ENCODE results near the gene OR6K2. TPM values are rescaled to one million over a fixed set of nuclear protein-coding genes. Genes with fewer than 3 reads are reported as not detected.
"Not testable (repeated sequence)": the region's sequence is repeated elsewhere in the genome, so short reads cannot be mapped to it uniquely, and the experiment has no call there.

Gene OR6K2, protein sequence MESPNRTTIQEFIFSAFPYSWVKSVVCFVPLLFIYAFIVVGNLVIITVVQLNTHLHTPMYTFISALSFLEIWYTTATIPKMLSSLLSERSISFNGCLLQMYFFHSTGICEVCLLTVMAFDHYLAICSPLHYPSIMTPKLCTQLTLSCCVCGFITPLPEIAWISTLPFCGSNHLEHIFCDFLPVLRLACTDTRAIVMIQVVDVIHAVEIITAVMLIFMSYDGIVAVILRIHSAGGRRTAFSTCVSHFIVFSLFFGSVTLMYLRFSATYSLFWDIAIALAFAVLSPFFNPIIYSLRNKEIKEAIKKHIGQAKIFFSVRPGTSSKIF
- total RNA-seq: not detected
- long read RNA-seq: 0 reads

DNA sequence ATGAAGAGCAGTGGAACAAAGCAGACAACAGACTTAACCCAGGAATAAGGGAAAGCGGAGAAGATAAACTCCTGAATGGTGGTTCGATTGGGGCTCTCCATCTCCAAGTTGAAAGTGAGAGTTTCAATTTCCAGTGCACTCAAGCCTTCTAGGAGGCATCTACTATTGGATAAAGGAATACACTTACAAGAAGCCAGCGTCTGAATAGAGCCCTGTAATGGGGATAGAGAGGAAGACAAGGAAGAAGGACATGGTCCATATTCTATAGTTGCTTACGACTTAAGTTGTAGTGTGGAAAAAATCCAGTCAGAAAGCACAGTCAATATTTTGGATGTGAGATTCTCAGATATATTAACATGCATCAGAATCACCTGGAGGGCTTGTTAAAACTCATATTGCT, at the start of gene OR6K2:
TSS of gene OR6K2 (minus strand) at position 101 of the 400 bp plus-strand sequence. CDS start at position 101, 0 bp downstream.
- intact Hi-C loops (cut with DNase I): no loop called here
- ATAC-seq (ENCODE audit: poor library complexity) (no peak), DNase-seq (no peak)

DNA sequence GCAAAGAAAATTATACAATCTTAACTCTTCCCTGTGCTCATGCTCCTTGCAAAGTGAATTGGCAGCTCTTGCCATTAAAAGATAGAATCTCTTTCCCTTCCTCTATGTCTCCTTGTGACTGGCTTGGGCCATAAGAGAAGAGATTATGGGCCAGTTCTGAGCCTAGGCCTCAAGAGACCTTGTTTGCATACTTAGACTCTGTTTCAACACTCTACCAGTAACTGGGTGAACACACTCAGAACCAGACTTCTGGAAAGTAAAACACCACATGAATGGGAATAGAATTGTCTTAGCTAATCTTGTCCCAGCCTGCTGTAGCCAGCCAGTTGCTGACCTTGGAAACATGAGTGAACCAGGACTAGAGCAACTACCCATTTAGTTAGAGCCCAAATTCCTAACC, 35.4 kb upstream of the OR6K2 start:
- DNase-seq: no peak
- no peak for ATAC-seq (ENCODE audit: poor library complexity)
- intact Hi-C loops (cut with DNase I): no loop called here

DNA sequence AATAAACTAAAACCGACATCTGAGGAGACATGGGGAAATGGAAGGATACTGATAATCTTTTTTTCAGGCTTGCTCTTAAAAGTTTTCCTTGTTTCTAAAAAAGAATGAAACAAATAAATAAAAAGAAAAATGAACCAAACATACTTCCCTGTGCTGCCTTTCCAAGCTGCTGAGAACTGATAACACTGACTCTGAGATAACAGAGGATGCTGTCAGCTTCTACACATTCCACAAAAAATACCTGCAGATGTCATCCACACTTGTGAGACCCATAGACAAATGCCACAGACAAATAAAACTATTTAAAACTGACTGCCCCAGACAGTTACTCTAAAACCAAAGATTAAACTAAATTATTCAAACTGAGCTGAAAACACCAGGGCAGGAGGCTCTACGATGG, 32.1 kb upstream of the OR6K2 start:
- intact Hi-C loops (cut with DNase I): no loop called here
- ATAC-seq (ENCODE audit: poor library complexity) (no peak), DNase-seq (no peak)

DNA sequence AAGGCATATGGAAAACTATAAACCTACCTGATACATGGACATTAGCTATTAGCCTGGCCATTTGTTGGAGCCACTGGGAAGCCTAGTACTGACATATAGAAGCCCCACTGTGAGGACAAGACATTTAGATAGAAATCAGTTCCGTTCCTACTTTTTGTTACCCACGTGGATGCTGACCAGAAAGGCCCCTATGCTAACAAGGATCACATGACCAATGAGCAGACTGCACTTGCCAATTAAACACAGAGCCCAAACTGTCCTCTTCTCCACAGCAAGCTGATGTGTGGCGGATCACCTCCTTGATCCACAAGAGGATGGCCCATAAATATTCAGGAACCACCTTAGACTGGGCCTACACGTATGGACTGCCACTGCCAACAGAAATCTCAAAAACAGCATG, 31.3 kb upstream of the OR6K2 start:
- ATAC-seq (ENCODE audit: poor library complexity) (no peak), DNase-seq (no peak)
- intact Hi-C loops (cut with DNase I): no loop called here

DNA sequence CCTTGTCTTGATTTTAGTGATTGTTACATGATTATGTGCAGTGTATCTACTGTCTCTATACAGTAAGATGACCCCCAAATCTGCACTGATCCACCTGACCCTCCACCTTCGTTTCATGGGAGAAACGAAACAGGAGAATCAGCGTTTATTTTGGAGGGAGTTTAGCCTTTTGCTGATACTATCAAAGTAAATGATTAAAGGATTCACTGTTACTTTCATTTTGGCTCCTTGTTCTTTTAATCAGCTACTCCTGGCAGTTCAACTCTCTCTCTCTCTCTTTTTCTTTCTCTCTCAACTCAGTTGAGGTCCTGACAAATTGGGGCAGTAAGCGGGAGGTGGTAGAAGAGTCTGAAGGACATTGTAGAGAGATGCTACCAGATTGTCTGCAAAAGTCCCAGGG, 30.0 kb upstream of the OR6K2 start:
- DNase-seq: no peak
- intact Hi-C loops (cut with DNase I): no loop called here
- ATAC-seq (ENCODE audit: poor library complexity): no peak

DNA sequence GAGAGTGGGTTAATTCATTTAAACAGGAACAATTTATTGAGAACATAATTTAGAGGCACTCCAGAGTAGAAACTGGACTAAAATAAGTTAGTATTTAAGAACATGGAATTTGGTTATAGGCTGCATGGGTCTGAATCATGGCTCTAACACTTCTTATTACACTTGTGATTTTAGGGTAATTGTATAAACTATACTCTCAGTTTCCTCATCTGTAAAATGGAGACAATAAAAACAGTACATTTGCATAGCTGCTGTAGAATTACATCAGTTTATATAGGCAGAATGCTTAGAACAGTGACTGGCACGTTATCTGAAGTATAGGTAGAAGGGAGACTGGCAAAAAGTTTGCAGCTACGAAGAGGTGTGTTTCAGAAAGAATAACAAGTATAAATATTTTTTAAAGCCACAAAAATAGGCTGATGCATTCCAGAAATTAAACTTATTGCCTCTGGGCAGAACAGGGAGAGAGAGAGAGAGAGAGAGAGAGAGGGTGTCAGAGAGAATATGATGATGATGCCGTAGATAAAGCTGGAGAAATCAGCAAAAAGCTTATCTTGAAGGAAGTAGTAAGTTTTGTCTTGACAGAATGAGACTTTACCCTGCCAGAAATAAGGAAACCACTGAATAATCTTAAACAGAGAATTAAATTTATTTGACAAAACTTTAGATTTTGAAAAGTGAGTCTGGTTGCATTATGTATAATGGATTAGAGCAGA, 28.2 kb upstream of the OR6K2 start:
- no peak for DNase-seq
- intact Hi-C loops (cut with DNase I): no loop called here
- ATAC-seq (ENCODE audit: poor library complexity): no peak

DNA sequence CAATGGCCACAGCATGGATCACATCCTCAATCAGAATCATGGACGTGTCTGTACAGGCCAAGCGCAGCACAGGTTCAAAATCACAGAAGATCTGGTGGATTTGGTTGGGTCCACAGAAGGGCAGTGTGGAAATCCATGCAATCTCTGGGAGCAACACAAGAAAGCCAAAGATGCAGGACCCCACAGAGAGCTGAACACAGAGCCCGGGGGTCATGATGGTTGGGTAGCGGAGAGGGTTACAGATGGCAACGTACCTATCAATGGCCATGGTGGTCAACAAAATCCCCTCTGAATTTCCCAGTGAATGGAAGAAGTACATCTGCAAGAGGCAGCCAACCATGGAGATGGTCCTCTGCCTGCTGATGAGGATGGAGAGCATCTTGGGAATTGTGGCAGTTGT, 24.0 kb upstream of the OR6K2 start:
- intact Hi-C loops (cut with DNase I): no loop called here
- DNase-seq: no peak
- ATAC-seq (ENCODE audit: poor library complexity): no peak

DNA sequence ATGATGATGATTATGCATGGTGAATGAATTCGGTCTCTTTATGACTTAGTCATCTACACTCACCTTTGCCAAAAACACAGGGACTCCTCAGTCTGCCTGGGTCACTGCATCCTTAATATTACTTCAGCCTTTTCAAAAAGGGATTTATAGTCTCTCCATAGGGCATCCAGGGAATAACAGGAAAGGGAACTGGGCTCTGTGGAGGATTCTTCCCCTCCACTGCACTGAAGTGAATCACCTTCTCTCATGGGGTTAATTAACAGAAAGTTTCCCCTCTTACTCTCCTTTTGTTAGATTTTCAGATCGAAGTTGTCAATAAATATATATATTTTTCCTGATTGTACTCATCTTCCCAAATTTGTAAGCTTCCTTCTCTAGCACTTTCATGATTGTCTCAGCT, 20.2 kb upstream of the OR6K2 start, which contains the start of gene OR6K3:
TSS of gene OR6K3 (minus strand) at position 101 of the 400 bp plus-strand sequence. CDS start 2,605 bp downstream, outside the sequence.
- ATAC-seq (ENCODE audit: poor library complexity): no peak
- DNase-seq: no peak
- intact Hi-C loops (cut with DNase I): no loop called here

DNA sequence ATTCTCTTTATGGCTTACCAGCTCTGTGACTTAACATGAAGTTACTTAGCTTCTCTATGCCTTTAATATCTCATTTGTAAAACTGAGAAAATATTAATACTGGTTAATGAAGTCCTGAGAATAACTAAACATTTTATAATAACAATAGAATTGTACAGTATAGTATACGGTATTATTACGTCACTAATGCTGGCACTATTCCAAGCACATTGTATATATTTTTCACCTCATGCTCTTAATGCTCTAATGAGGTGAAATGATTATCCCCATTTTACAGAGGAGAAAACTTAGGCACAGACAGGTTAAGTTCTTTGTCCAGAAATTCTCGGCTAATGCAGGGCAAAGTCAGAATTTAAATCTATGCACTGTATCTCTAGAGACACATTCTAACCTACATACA, 19.2 kb upstream of the OR6K2 start:
- ATAC-seq (ENCODE audit: poor library complexity) (no peak), DNase-seq (no peak)
- intact Hi-C loops (cut with DNase I): no loop called here

DNA sequence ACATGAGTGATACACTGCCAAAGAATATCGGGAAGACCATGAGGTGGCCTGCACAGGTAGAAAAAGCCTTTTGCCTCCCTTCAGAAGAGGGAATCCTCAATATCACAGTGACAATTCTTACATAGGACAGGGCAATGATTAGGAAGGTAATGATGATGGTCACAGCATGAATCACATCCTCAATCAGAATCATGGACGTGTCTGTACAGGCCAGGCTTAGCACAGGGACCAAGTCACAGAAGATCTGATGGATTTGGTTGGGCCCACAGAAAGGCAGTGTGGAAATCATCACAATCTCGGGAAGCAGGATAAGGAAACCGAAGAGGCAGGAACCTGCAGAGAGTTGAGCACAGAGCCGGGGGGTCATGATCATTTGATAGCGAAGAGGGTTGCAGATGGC, 16.9 kb upstream of the OR6K2 start:
- DNase-seq (no peak), ATAC-seq (ENCODE audit: poor library complexity) (no peak)
- intact Hi-C loops (cut with DNase I): no loop called here

DNA sequence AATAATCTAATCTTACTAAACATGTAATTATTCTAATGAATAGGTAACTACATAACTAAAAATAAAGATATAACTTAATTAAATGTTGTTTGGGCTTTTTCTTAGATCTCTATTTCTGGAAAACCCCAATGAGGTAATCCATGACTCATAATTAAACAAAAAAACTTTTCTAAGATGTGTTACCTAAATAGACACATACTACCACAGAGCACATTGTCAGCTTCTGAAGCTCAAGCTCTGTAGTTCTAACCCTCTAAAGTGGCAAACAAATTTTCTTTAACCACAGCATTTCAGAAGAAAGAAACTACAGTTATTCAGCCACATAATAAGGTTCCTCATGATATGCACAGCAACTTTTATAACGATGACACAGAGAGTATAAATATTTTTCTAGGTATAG, 15.9 kb upstream of the OR6K2 start:
- ATAC-seq (ENCODE audit: poor library complexity): no peak
- intact Hi-C loops (cut with DNase I): no loop called here
- DNase-seq: no peak

DNA sequence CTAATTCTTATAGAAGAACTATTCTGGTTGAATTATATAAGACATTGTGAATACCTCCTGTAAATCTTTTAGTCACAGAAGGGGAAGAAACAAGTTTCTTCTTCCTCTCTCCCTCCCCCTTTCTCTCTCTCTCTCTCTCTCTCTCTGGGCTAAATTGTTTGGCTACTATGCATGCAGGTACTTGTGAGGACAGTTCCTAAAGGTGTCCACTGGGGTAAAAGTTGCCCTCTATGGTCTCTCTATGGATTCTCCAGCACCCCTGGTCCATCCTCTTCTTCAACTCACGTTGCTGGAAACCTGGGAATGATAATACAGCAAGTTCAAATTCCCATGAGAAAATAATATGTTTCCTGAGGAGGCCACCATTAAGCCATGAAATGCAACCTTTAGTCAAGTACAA, 14.3 kb upstream of the OR6K2 start:
- ATAC-seq (ENCODE audit: poor library complexity): no peak
- no peak for DNase-seq

DNA sequence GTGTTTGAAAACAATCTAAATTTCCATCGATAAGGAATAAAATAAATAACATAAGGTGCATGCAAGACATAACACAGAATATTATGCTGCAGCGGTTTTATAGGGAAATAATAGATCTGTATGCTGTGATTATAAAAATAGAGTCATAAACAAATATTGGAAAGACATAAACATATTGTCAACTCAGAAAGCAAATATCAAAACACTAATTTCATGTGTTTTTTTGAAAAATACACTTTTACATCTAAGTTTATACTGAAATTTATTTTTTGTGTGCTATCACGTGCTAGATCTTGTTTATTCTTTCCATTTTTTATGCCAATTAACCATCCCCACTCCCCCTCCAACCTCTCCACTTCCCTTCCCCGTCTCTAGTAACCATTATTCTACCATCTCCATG, 10.6 kb upstream of the OR6K2 start:
- intact Hi-C loops (cut with DNase I): no loop called here
- DNase-seq (no peak), ATAC-seq (ENCODE audit: poor library complexity) (no peak)

More for the DNA sequence above, 14.3 kb upstream of the OR6K2 start:
- intact Hi-C loops (cut with DNase I): no loop called here

DNA sequence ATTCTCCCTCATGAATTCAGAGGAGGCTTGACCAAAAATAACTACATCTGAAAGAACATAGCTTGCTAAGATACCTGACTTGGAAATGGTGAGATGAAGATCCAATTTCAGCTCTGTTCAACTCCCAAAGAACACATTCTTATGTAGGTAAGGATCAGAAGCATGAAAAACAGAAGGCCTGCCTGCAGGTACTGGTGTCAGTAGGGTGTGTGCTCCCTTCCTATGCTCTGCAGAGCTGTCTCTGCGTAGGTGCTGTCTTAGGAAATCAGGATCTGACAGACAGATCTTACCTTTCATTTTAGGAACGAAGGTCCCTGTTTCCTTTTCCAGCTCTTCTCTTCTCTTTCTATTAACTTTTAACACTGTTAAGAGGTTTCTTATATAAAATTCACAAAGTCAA, 5.6 kb upstream of the OR6K2 start:
- intact Hi-C loops (cut with DNase I): no loop called here

DNA sequence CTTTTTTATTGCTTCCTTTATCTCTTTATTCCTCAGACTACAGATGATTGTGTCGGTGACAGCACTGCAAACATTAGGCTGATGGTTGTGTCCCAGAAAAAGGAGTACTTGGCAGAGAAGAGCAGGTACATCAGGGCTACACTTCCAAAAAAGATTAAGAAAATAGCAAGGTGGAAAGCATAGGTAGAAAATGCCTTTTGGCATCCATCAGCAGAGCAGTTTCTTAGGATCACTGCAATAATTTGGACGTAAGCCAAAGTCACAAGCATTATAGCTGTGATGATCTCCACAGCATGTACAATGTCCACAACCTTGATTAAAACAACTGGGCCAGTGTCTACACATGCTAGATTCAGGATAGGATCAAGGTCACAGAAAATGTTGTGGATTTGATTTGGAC, 5.9 kb downstream of the OR6K2 start:
- ATAC-seq (ENCODE audit: poor library complexity) (no peak), DNase-seq (no peak)
- intact Hi-C loops (cut with DNase I): no loop called here

More for the DNA sequence above, 5.6 kb upstream of the OR6K2 start:
- ATAC-seq (ENCODE audit: poor library complexity): no peak
- DNase-seq: no peak

DNA sequence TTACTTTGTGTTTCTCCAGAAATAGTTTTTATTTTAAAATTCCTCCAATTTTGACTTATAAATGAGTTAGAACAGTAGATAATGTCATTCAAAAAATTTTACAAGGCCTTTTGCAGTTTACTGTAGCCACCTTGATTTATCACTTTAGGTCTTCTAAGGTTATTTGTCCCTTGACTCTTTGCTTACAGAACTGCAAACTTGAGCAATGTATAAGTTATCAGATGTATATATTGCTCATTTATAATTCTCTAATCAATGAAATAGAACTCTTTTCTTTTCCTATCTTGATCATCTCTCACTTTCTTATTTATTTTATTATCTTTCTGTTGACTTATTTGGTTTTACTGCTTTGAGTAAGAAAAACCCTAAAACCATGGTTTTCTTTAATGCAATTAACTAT, 8.1 kb downstream of the OR6K2 start:
- DNase-seq: no peak
- ATAC-seq (ENCODE audit: poor library complexity): no peak
- intact Hi-C loops (cut with DNase I): no loop called here

DNA sequence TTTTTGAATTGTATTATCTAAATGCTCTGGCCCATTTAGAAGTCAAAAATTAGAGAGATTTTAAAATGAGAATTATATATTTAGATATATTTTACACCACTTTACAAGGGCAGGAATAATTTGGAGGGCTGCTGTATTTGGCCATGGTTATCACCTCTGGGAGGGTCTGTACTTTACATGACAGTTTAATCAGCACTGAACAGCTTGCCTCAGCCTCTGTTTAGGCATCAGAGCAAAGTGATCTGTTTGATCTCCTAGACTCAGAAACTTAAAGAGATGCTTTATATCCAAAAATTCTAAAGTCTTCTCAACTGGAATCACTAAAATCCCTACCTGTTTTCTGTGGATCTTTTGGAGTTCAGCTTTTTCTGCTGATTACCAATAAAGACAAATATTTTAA, 8.5 kb downstream of the OR6K2 start:
- intact Hi-C loops (cut with DNase I): no loop called here
- ATAC-seq (ENCODE audit: poor library complexity) (no peak), DNase-seq (no peak)

DNA sequence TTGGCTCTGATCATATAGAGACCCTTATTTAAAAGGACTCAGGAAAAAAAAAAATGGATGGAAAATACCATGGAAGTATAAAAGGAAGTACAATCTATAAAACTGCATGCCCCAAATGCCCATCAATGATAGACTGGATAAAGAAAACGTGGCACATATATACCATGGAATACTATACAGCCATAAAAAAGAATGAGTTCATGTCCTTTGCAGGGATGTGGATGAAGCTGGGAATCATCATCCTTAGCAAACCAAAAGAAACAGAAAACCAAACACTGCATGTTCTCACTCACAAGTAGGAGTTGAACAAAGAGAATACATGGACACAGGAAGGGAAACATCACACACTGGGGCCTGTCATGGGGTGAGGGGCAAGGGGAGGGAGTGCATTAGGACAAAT, 9.3 kb downstream of the OR6K2 start:
- DNase-seq; ATAC-seq (ENCODE audit: poor library complexity); intact Hi-C loops (cut with DNase I): not testable (repeated sequence)

DNA sequence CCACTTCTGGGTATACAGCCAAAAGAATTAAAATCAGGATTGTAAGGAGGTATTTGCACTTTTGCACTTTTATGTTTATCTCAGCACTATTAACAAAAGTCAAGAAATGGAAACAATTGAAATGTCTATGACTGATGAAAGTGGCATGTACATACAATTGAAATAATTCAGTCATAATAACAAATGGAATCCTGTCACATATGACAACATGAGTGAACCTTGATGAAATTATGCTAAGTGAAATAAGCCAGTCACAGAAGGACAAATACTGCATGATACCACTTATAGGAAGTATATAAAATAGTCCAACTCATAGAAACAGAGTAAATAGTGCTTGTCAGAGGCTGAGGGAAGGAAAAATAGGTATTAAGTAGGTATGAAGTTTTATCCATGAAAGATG, 10.6 kb downstream of the OR6K2 start:
- intact Hi-C loops (cut with DNase I): no loop called here
- ATAC-seq (ENCODE audit: poor library complexity) (no peak), DNase-seq (no peak)

DNA sequence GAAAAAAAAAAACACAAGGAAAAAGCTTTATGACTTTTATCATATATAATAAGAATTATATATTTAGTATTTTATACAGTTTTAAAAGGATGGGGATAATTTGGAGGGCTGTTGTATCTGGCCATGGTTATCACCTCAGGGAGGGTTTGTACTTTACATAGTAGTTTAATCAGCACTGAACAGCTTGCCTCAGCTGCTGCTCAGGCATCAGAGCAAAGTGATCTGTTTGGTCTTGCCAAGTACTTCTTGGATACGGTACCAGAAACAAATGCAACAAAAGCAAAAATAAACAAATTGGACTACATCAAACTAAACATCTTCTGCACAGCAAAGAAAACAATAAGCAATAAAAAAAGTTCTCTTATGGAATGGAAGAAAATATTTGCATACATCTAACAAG, 11.3 kb downstream of the OR6K2 start:
- intact Hi-C loops (cut with DNase I): no loop called here
- DNase-seq (no peak), ATAC-seq (ENCODE audit: poor library complexity) (no peak)

Measured in Right ventricle myocardium superior (tissue), 1 donor.